Stomach (tissue), 4 donors: ENCODE data around the gene SYNPR.

Experiments used
- CTCF ChIP-seq, 7 experiments: fragments of 450-650 bp in 4 of 7; fragments of 200-600 bp in 3 of 7; sonication (generic) in 3 of 7; IDR thresholded peaks; one replicate each; pipeline ENCODE4 v1.5.1; 2016 to 2019; ENCODE audit warnings: antibody characterized with exemption in 7 of 7, control low read depth in 2 of 7, mild to moderate bottlenecking in 1 of 7
- EP300 ChIP-seq: sonication (generic); formaldehyde crosslinking; IDR thresholded peaks from one replicate; pipeline ENCODE4 v1.6.1; 2017; ENCODE audit warnings: antibody characterized with exemption

GRCh38 chr3:63384382-63384781 lies 106.3 kb downstream of the SYNPR start:
- TF ChIP-seq CTCF (IDR thresholded peaks at IDR 0.05) (no peak), EP300 (no peak)
